Activated T-cell treated with anti-CD3 and anti-CD28 coated beads, Interleukin-2, amount 50 U/mL, for 24 hours (primary cell): ENCODE results near the gene CACNA1B.

ENCODE experiments used
- DNase-seq: peaks from one replicate; pipeline ENCODE4 v3.0.0-alpha.2; 2020
- H3K27ac Mint-ChIP-seq: 2 replicates; pipeline ENCODE4 v1.8.0; 2020; ENCODE audit warnings: mild to moderate bottlenecking, mixed read lengths
- H3K27me3 Mint-ChIP-seq: 2 replicates; pipeline ENCODE4 v1.8.0; 2020; ENCODE audit warnings: mixed read lengths
- H3K36me3 Mint-ChIP-seq: 2 replicates; pipeline ENCODE4 v1.8.0; 2020; ENCODE audit warnings: low read depth, mixed read lengths
- H3K4me1 Mint-ChIP-seq: 2 replicates; pipeline ENCODE4 v1.8.0; 2020; ENCODE audit warnings: low read depth, mixed read lengths
- H3K4me3 Mint-ChIP-seq: 2 replicates; pipeline ENCODE4 v1.8.0; 2020; ENCODE audit warnings: mild to moderate bottlenecking, moderate library complexity, mixed read lengths
- H3K9me3 Mint-ChIP-seq: 2 replicates; pipeline ENCODE4 v1.8.0; 2020; ENCODE audit warnings: mixed read lengths

Gene CACNA1B

DNA sequence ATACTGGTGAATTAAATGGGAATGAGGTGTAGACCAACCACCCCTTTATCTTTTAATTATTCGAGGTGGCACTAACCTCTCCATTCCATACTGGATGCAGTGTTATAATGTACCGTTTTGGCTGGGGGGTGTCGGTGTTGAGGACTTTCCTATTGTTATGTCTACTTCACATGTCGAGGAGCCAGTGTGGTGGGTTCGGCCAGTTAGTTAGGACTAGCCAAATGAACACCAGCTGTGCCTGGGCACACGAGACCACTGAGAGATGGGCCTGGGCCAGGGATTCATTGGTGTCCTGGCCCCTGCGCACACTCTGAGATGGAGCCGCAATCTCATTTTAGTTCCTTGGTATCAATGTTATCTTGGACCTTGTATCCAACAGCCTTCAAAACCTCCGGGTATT, 186.2 kb downstream of the CACNA1B start:
- H3K36me3 Mint-ChIP-seq = no peaks in the 10 kb centered on the region
- no peak overlapping the region for H3K27ac Mint-ChIP-seq
- H3K9me3 Mint-ChIP-seq = no peaks in the 10 kb centered on the region
- no peak overlapping the region for H3K4me3 Mint-ChIP-seq
- no peak for DNase-seq
- peaks cover 9% of the 10 kb centered on the region for H3K27me3 Mint-ChIP-seq
- H3K4me1 Mint-ChIP-seq = no peaks in the 10 kb centered on the region

DNA sequence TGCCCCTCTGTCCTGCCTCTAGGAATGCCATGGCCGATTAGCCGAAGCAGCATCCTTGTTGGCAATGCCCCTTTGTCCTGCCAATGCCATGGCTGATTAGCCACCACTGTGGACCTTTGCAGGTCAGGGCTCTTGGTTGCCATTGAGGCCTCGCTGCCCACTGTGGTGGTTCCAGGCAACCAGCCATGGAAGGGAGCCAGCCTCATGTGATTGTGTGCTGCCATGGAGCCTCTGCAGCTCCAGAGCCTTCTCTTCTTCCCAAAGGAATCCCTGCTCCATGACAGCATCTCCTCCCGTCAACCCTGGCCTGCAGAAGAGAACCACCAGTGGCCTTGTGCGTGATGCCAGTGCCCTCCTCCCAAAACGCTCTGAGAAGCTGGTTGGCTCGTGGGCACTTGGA, 187.0 kb downstream of the CACNA1B start:
- peaks cover 9% of the 10 kb centered on the region for H3K27me3 Mint-ChIP-seq
- H3K9me3 Mint-ChIP-seq = no peaks in the 10 kb centered on the region
- H3K4me1 Mint-ChIP-seq = peaks cover under 1% of the 10 kb centered on the region
- H3K27ac Mint-ChIP-seq = no peak overlapping the region
- no peak for DNase-seq
- H3K36me3 Mint-ChIP-seq = no peaks in the 10 kb centered on the region
- H3K4me3 Mint-ChIP-seq = no peak overlapping the region

DNA sequence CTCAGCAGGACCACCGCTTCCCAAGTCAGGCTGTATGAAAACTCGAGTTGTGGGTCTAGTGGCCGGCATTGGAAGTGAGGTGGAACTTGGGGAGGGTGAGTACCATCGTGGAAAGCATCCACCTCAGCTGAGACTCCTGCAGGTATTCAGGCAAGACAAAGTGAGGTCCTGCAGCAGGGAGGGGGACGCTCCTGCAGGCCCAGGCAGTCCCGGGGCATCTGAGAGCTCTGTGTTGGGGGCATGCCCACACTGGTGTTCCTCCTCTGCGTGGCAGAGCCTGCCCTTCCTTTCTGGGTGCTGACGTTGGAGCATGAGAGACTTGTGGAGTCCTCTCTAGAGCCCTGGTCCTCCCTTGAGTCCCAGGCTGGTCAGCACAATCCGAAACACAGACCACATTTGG, 187.7 kb downstream of the CACNA1B start:
- peaks cover 1% of the 10 kb centered on the region for H3K4me1 Mint-ChIP-seq
- H3K36me3 Mint-ChIP-seq = no peaks in the 10 kb centered on the region
- DNase-seq = peak; percentile 17
- no peaks in the 10 kb centered on the region for H3K9me3 Mint-ChIP-seq
- H3K27me3 Mint-ChIP-seq = peaks cover 9% of the 10 kb centered on the region
- H3K4me3 Mint-ChIP-seq = no peak overlapping the region
- no peak overlapping the region for H3K27ac Mint-ChIP-seq

DNA sequence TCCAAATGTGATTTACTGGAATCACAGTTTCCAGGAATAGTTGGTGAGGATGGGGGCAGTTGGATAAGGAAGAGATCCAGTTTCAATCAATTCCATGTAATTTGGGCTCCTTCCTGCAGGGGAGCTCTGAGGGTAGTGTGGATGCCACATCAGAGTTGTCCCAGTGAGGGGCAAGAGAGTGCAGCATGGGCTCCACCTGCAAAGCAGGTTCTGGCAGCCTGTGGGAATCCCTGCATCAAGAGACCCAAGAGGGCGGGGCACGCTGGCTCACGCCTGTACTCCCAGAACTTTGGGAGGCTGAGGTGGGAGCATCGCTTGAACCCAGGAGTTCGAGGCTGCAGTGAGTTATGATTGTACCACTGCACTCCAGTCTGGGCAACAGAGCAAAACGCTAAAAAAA, 188.5 kb downstream of the CACNA1B start:
- Mint-ChIP-seq H3K9me3 (no peaks in the 10 kb centered on the region), H3K4me1 (peaks cover 1% of the 10 kb centered on the region), H3K4me3 (no peak overlapping the region), H3K27me3 (peaks cover 9% of the 10 kb centered on the region), H3K36me3 (no peaks in the 10 kb centered on the region), H3K27ac (no peak overlapping the region)
- DNase-seq = peak; percentile 12

DNA sequence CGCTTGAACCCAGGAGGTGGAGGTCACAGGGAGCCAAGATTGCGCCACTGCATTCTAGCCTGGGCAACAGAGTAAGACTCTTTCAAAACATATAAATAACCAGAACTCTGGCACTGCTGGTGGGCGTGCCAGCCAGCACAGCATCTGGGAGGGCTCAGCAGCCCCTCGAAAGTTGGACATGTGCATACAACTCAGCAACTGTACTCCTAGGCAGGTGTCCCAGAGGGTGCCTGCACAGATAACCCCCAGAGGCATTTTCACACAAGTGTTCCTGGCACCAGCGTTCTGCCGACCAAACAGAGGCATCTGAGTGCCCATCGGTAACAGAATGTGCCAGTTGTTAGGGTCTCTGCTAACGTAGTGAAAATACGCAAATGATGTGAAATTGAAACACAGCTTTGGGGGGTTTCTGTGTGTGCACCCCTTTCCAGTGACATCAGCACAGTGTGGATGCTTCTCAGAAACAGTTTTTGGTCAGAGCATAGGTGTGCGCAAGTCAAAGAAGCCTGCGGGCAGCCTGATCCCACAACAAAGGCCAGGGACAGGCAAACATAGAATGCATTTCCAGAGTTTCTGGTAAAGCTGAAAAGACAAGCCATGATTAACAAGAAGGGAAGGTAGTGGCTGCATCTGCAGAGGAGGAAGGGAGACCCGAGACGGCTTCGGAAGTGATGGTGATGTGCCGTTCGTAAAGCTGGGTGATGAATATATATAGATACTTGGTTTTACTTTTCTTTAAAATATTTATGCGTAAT, 190.2 kb downstream of the CACNA1B start:
- H3K4me3 Mint-ChIP-seq = no peak overlapping the region
- H3K27ac Mint-ChIP-seq = no peak overlapping the region
- peaks cover 10% of the 10 kb centered on the region for H3K27me3 Mint-ChIP-seq
- H3K36me3 Mint-ChIP-seq = no peaks in the 10 kb centered on the region
- peaks cover 1% of the 10 kb centered on the region for H3K4me1 Mint-ChIP-seq
- DNase-seq = peak; percentile 11
- no peaks in the 10 kb centered on the region for H3K9me3 Mint-ChIP-seq

DNA sequence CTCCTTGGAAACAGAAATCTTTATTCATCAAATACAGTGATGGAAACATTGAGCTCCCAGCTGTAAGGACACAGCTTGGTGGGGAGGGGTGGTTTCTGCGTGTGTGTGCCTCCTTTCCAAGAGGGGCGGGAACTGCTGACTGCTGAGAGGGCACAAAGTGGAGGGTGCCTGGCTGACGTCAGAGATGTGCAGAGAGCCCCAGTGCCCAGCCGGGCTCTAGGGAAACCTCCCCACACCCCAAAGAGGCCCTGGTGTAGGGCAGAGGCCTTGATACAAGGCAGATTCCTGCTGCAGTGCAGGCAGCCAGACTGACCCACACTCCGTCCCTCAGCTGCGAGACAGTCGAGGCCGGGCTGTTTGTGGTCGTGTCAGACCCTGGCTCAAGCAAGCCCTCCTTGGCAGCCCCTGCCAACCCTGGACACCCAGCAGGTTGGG, 191.0 kb downstream of the CACNA1B start:
- H3K4me1 Mint-ChIP-seq = peaks cover 1% of the 10 kb centered on the region
- no peaks in the 10 kb centered on the region for H3K36me3 Mint-ChIP-seq
- no peaks in the 10 kb centered on the region for H3K9me3 Mint-ChIP-seq
- no peak overlapping the region for H3K27ac Mint-ChIP-seq
- peaks cover 11% of the 10 kb centered on the region for H3K27me3 Mint-ChIP-seq
- no peak for DNase-seq
- H3K4me3 Mint-ChIP-seq = no peak overlapping the region

DNA sequence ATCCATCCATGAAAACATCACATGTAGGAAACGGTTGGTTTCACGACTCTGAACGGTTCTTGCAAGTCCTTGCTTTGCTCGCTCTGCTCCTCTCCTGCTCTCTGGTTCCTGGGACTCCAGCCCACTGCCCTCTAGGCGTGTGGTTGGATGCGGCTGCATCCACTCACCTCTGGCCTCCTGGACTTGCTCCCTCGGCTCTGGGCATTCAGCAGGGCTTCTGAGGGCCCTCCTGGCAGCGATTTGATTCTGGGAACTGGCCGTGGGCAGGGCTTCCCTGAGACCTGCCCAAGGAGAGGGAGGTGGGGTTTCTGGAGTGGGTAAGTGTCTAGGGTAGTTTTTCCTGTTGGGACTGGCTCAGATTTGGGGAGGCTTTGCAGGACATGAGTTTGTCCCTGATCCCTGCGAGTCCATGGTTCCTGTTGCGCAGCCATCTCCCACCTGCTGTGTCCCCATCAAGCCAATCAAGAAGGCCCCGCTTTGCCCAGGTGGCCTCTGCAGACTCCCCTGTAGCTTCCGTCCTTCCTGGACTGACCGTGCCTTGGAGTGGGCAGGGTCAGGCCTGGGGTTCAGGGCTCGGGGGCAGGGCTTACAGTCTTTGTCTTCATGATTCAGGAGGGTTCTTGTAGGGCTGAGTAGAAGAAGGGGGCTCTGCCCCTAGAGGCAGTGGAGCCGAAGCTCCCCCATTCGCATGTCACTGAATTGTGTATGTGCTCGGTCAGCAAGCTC, 192.3 kb downstream of the CACNA1B start:
- H3K27me3 Mint-ChIP-seq = peaks cover 11% of the 10 kb centered on the region
- H3K9me3 Mint-ChIP-seq = no peaks in the 10 kb centered on the region
- H3K36me3 Mint-ChIP-seq = no peaks in the 10 kb centered on the region
- no peak for DNase-seq
- H3K27ac Mint-ChIP-seq = no peak overlapping the region
- peaks cover 1% of the 10 kb centered on the region for H3K4me1 Mint-ChIP-seq
- no peak overlapping the region for H3K4me3 Mint-ChIP-seq

DNA sequence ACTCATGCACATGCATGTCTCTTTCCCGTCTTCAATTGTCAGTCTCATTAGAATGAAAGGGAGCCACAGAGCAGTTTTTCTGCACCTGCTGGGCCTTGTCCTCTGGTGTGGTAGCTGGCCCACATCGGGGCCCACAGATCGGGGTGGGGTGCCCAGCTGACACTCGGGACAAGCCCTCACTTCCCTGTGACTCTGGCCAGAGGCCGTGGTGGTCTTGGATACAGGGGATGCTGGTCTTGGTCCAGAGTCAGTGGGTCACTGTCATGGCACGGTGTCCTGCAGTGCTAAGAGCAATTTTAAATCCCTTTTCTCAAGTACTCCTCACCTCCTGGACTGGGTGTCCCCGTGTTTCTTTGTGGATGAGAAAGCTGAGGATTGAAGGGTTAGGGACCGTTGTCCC, 193.2 kb downstream of the CACNA1B start:
- Mint-ChIP-seq H3K4me1 (peaks cover 1% of the 10 kb centered on the region), H3K36me3 (no peaks in the 10 kb centered on the region), H3K9me3 (no peaks in the 10 kb centered on the region), H3K27me3 (peaks cover 7% of the 10 kb centered on the region), H3K27ac (no peak overlapping the region), H3K4me3 (no peak overlapping the region)
- no peak for DNase-seq

DNA sequence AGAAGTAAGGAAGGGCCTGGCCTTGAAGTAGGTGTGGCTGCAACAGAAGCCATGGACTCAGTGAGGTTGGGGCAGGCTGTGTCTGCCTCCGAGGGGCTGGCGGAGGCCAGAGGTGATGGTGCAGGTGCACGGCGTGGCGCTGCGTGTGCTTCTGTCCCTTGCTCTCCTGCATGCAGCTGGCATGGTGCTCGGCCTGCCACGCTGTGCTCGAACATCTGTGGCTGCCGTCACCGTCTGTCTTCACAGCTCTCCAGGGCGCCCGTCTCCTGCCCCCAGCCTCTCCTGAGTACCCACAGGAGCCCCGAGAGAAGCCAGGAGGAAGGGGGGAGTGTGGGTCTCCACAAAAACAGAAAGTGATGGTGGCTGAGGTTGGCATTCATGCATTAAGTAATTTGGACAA, 193.7 kb downstream of the CACNA1B start:
- Mint-ChIP-seq H3K9me3 (no peaks in the 10 kb centered on the region), H3K4me1 (peaks cover 1% of the 10 kb centered on the region), H3K27me3 (peaks cover 3% of the 10 kb centered on the region), H3K27ac (no peak overlapping the region), H3K4me3 (no peak overlapping the region), H3K36me3 (no peaks in the 10 kb centered on the region)
- DNase-seq = no peak

DNA sequence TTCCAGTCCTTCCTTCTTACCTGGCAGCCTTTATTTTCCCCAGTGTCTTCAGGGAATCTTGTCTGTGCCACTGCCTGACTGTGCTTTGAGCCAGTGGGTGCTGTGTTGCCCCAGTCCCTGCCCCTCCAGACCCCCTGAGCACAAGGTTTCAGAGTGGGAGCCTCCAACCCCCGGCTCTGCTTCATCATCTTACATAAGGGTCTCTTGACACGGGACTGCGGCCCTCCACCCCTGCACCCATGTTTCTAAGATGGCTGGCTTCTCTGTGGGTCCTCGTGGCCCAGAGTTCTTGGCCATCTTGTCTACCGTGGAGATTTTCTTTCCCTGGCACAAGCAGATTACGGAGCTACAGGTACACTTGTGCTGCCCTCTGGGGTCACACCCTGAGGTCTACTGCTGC, 194.1 kb downstream of the CACNA1B start:
- no peak for DNase-seq
- Mint-ChIP-seq H3K4me3 (no peak overlapping the region), H3K4me1 (peaks cover 1% of the 10 kb centered on the region), H3K27ac (no peak overlapping the region), H3K27me3 (peaks cover 2% of the 10 kb centered on the region), H3K36me3 (no peaks in the 10 kb centered on the region), H3K9me3 (no peaks in the 10 kb centered on the region)

DNA sequence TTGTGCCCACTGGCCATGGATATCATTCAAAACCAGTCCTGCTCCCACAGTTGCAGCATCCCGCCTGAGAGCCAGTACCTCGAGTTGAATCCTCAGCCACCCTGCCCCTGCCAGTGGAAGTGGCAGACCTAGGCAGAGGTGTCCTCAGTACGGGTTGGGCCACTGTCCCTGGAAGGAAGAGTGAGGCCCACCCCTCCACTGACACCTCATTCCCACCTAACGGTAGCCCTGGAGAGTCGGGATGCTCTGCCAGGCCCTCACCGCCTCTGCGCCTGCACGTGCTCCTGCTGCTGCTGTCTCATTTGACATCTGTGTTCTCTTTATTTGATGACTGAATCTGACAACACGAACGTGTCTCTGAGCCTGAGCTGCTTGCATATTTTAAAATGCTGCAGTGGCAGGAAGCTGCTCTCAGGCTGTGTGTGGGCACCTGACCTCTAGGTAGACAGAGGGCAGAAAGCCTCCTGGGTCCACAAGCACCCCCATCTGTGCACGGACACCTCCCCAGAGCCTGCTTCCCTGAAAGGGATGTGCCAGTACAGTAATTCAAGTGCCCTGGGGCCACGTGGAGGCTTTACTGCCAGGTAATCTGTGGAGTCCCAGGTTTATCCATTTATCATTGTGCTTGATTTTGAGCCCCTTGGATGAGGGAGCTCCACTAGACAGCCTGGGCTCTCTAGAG, 194.7 kb downstream of the CACNA1B start:
- H3K4me1 Mint-ChIP-seq = peaks cover 1% of the 10 kb centered on the region
- no peak overlapping the region for H3K27ac Mint-ChIP-seq
- peaks cover 4% of the 10 kb centered on the region for H3K27me3 Mint-ChIP-seq
- H3K4me3 Mint-ChIP-seq = no peak overlapping the region
- no peaks in the 10 kb centered on the region for H3K36me3 Mint-ChIP-seq
- no peaks in the 10 kb centered on the region for H3K9me3 Mint-ChIP-seq
- no peak for DNase-seq

DNA sequence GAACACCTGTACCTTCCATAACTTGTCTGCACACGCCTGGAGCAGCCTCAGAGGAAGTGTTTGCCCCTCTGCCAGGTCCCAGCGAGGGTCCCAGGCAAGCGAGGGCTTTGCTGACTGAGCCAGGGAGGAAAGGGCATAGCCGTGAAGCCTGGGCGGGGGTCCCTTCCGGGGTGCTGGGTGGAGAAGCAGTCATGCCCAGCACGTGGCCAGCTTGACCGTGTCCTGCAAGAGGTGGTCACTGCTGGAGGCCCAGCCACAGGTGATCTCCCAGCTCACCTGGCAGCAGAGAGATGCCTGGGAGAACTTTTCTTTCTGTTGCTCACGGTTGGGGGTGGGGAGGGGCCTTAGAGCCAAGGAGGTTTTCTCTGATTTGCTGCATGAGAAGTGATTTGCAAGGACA, 195.3 kb downstream of the CACNA1B start:
- no peak overlapping the region for H3K27ac Mint-ChIP-seq
- H3K4me3 Mint-ChIP-seq = no peak overlapping the region
- DNase-seq = no peak
- H3K4me1 Mint-ChIP-seq = peaks cover 1% of the 10 kb centered on the region
- H3K36me3 Mint-ChIP-seq = no peaks in the 10 kb centered on the region
- H3K9me3 Mint-ChIP-seq = no peaks in the 10 kb centered on the region
- peaks cover 7% of the 10 kb centered on the region for H3K27me3 Mint-ChIP-seq

DNA sequence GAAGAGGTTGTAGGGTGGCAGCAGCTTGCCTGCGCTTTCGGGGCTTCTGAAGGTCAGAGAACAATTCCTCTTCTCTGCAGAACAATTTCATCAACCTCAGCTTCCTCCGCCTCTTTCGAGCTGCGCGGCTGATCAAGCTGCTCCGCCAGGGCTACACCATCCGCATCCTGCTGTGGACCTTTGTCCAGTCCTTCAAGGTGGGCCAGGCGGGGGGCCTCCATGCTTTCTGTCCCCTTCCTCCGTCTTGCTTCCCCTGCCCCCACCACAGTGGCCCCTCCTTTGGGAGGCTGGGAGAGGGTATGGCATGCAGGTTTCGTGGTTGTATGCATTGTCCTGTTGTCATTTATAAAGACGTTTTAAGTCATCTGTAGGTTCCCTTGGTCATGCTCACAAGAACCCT, 195.8 kb downstream of the CACNA1B start:
- peaks cover 9% of the 10 kb centered on the region for H3K27me3 Mint-ChIP-seq

DNA sequence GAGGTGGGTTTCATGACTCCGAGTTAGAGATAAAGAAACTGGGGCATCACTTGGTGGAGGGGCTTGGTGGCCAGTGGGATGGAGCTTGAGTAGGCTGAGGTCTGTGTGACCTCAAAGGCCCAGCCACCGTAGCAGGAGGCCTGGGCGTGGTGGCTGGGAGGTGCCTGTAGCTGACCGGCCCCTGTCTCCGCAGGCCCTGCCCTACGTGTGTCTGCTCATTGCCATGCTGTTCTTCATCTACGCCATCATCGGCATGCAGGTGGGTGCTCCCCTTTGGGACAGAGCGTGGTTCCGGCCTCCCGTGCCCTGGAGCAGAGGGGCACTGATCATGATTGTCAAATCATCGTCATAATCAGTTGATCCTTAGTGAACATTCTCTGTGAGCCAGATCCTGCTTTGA, 196.2 kb downstream of the CACNA1B start:
- Mint-ChIP-seq H3K27me3 (peaks cover 13% of the 10 kb centered on the region), H3K9me3 (no peaks in the 10 kb centered on the region), H3K36me3 (no peaks in the 10 kb centered on the region)

More for the DNA sequence above, 195.8 kb downstream of the CACNA1B start:
- H3K9me3 Mint-ChIP-seq = no peaks in the 10 kb centered on the region
- peaks cover 1% of the 10 kb centered on the region for H3K4me1 Mint-ChIP-seq
- no peak overlapping the region for H3K4me3 Mint-ChIP-seq
- H3K27ac Mint-ChIP-seq = no peak overlapping the region
- H3K36me3 Mint-ChIP-seq = no peaks in the 10 kb centered on the region
- no peak for DNase-seq

DNA sequence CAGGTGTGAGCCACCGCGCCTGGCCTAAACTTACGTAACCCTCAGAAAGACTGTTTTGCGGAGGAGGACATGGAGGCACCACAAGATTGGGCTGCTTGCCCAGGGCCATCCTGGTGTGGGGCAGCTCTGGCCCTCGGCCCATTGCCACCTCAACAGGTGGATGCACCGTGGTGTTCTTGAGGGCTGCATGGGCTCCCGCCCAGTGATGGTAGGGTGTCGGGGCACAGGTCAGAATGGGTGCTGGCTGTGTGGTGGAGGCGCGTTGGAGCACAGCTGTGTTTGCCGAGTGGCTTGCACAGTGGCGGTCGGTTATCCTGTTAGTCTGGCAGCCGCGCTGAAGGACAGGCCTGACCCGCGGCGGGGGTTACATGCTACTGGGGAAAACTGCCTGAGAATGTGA, 196.9 kb downstream of the CACNA1B start:
- Mint-ChIP-seq H3K27me3 (peaks cover 17% of the 10 kb centered on the region), H3K36me3 (no peaks in the 10 kb centered on the region), H3K4me3 (no peak overlapping the region), H3K4me1 (peaks cover under 1% of the 10 kb centered on the region), H3K27ac (no peak overlapping the region), H3K9me3 (no peaks in the 10 kb centered on the region)
- no peak for DNase-seq

More for the DNA sequence above, 196.2 kb downstream of the CACNA1B start:
- DNase-seq = no peak
- Mint-ChIP-seq H3K4me1 (peaks cover 1% of the 10 kb centered on the region), H3K4me3 (no peak overlapping the region), H3K27ac (no peak overlapping the region)
